HL-60 (cell line): ENCODE data around the gene SOX5.

ENCODE experiments used
- DNase-seq, 2 experiments: peaks; one replicate each; pipeline ENCODE4 v3.0.0-alpha.2; 2010 to 2020; ENCODE audit warnings: low read depth in 1 of 2, low spot score in 1 of 2
- H3K27ac ChIP-seq: fragments of 250-450 bp; sonication (Bioruptor Pico); replicated peaks from 2 replicates; pipeline ENCODE4 v1.5.1; 2020; ENCODE audit warnings: mild to moderate bottlenecking, moderate library complexity
- H3K27me3 ChIP-seq: fragments of 250-450 bp; sonication (Bioruptor Pico); 2 replicates; pipeline ENCODE4 v1.5.1; 2021; ENCODE audit warnings: mild to moderate bottlenecking, moderate library complexity; ENCODE audit not compliant: insufficient read depth, poor library complexity, severe bottlenecking
- H3K4me3 ChIP-seq: replicated peaks from 2 replicates; pipeline ENCODE4 v1.5.1; 2011; ENCODE audit warnings: mild to moderate bottlenecking, control low read depth, low read length; ENCODE audit not compliant: insufficient read depth
- GABPA ChIP-seq: IDR thresholded peaks from 2 replicates; pipeline ENCODE4 v1.6.1; 2012; ENCODE audit warnings: low read depth
- POLR2AphosphoS5 ChIP-seq: IDR thresholded peaks from 2 replicates; pipeline ENCODE4 v1.6.1; 2012; ENCODE audit warnings: low read depth
- SPI1 ChIP-seq: IDR thresholded peaks from 2 replicates; pipeline ENCODE4 v1.6.1; 2012; ENCODE audit warnings: low read depth, mild to moderate bottlenecking, borderline replicate concordance
- TF ChIP-seq, protein P1 (sequence below): IDR thresholded peaks from one replicate; pipeline ENCODE4 v1.5.1; 2011; ENCODE audit warnings: low read length, control low read depth, inconsistent platforms; ENCODE audit not compliant: insufficient read depth
- TF ChIP-seq, protein P2 (sequence below): IDR thresholded peaks from 2 replicates; pipeline ENCODE4 v1.6.1; 2012; ENCODE audit warnings: low read depth; ENCODE audit not compliant: insufficient replicate concordance

Gene SOX5

GRCh38 chr12:23556661-23557060 lies 392.8 kb downstream of the SOX5 start:
- Histone ChIP-seq H3K4me3 (no peak overlapping the region), H3K27me3 (no peaks in the 10 kb centered on the region), H3K27ac (no peak overlapping the region)
- DNase-seq: no peak
- no peak for TF ChIP-seq POLR2AphosphoS5
- TF ChIP-seq SPI1: no peak
- no peak for TF ChIP-seq GABPA
- TF ChIP-seq, protein P1, sequence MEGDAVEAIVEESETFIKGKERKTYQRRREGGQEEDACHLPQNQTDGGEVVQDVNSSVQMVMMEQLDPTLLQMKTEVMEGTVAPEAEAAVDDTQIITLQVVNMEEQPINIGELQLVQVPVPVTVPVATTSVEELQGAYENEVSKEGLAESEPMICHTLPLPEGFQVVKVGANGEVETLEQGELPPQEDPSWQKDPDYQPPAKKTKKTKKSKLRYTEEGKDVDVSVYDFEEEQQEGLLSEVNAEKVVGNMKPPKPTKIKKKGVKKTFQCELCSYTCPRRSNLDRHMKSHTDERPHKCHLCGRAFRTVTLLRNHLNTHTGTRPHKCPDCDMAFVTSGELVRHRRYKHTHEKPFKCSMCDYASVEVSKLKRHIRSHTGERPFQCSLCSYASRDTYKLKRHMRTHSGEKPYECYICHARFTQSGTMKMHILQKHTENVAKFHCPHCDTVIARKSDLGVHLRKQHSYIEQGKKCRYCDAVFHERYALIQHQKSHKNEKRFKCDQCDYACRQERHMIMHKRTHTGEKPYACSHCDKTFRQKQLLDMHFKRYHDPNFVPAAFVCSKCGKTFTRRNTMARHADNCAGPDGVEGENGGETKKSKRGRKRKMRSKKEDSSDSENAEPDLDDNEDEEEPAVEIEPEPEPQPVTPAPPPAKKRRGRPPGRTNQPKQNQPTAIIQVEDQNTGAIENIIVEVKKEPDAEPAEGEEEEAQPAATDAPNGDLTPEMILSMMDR: no peak
- TF ChIP-seq, protein P2, sequence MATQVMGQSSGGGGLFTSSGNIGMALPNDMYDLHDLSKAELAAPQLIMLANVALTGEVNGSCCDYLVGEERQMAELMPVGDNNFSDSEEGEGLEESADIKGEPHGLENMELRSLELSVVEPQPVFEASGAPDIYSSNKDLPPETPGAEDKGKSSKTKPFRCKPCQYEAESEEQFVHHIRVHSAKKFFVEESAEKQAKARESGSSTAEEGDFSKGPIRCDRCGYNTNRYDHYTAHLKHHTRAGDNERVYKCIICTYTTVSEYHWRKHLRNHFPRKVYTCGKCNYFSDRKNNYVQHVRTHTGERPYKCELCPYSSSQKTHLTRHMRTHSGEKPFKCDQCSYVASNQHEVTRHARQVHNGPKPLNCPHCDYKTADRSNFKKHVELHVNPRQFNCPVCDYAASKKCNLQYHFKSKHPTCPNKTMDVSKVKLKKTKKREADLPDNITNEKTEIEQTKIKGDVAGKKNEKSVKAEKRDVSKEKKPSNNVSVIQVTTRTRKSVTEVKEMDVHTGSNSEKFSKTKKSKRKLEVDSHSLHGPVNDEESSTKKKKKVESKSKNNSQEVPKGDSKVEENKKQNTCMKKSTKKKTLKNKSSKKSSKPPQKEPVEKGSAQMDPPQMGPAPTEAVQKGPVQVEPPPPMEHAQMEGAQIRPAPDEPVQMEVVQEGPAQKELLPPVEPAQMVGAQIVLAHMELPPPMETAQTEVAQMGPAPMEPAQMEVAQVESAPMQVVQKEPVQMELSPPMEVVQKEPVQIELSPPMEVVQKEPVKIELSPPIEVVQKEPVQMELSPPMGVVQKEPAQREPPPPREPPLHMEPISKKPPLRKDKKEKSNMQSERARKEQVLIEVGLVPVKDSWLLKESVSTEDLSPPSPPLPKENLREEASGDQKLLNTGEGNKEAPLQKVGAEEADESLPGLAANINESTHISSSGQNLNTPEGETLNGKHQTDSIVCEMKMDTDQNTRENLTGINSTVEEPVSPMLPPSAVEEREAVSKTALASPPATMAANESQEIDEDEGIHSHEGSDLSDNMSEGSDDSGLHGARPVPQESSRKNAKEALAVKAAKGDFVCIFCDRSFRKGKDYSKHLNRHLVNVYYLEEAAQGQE: no peak

DNA sequence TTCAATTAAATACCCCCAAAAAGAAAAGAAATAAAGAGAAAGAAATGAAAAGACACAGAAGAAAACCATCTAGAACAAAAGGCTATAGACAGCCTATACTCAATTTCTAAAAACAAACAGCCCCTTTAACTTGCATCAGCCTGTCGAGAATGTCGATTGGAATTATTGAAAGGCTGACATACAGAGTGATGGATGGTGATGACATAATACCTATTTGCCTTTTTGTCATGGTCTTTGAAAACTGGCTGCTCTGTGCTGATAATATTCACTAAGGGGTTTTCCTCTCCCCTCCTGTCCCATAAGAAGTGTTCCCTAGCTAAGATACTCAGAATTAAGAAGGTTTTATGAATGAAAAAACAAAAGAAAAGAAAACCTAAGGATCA lies 393.7 kb downstream of the SOX5 start:
- Histone ChIP-seq H3K27ac (no peak overlapping the region), H3K4me3 (no peak overlapping the region), H3K27me3 (no peaks in the 10 kb centered on the region)
- DNase-seq: no peak
- TF ChIP-seq, protein P1: no peak

DNA sequence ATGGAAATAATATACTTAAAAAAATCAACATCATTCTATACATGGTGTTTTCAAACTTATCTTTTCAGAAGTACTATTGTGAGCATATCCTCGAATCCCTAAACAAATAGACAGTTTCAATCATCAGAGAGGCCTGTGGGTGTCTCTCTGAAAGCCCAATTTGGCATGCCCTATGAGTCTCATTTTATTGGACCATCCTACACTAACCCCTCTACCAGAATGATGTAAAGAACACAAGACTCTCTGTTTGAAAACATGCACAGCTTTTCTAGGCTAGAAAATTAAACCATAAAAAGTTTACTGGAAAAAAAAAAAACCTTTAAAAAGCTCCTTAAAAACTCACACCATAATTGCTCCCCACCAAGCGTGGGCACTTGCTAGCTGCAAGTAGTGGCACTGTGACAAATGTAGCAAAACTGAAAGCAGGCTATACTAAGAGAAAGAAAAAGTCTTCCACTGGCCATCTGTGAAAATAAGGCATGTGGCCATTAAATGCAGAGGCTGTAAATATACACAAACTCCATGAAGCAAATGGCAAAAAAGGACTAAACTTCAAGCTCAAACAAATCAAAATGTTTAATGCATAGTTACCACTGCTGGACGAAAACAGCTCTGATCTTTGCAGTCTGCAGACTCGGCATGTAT lies 394.2 kb downstream of the SOX5 start:
- TF ChIP-seq SPI1 (no peak), POLR2AphosphoS5 (no peak), GABPA (no peak)
- TF ChIP-seq, protein P2: no peak
- TF ChIP-seq, protein P1: no peak
- H3K27me3 ChIP-seq: no peaks in the 10 kb centered on the region
- no peak overlapping the region for H3K27ac ChIP-seq
- H3K4me3 ChIP-seq: no peak overlapping the region
- DNase-seq: no peak

DNA sequence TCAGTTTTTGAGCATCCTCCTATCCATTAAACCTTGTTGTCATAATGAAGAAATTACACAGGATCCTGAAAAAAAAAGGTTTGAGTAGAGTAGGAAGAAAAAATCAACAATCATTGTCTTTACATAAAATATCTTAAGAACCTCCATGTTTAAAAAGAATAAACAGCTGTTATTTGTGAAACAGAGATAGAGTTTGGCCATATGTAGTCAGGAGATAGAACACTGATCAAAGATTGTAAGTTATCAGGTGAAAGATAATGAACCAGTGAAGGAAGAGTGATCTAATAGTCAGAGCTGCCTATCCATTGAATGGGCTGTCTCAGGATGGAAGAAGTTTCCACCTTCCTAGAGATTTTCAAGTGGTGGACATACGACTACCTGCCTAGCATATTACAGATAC lies 397.1 kb downstream of the SOX5 start:
- TF ChIP-seq SPI1 (no peak), POLR2AphosphoS5 (no peak), GABPA (no peak)
- TF ChIP-seq, protein P1: no peak
- TF ChIP-seq, protein P2: no peak
- Histone ChIP-seq H3K27ac (no peak overlapping the region), H3K27me3 (no peaks in the 10 kb centered on the region), H3K4me3 (no peak overlapping the region)
- DNase-seq: no peak
